Activated gamma-delta T cell (primary cell): ENCODE data around the gene SUPT20H.

Source experiments
- DNase-seq: peaks from one replicate; lab custom pipeline; 2025; lab: John Stamatoyannopoulos, UW
- total RNA-seq, 2 donors: gene quantifications; one replicate each; lab custom pipeline; 2026; lab: John Stamatoyannopoulos, UW

SUPT20H gene
- 83.3 to 91.5 reads per million in 2 donors for total RNA-seq

- peak; percentile 92 for DNase-seq
Observed at GRCh38 chr13:37058910-37059847, at the start of gene SUPT20H. TSS of gene SUPT20H (minus strand) at chr13:37059688. CDS start at chr13:37051490, 8,198 bp downstream.

GRCh38 chr13:37109051-37109678 is 49.7 kb upstream of the SUPT20H start:
- no peak for DNase-seq

DNA sequence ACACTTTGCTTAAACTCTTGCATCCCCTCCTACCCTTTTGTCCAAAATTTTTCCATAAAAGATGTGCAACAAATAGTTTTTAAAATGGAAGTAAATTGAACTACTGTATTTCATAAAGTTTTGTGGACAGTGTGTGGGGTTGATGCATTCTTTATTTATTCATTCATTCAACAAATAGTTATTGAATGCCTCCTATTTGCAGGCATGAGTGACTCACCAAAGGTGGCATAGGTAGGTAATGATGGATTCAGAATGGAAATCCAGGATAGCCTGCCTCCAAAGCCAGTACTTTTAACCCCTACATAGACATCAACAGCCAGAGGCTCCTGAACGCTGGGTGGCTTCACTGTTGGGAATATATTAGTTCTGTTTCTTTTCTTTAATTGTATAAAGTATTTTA is 48.4 kb upstream of the SUPT20H start:
- DNase-seq: no peak

DNA sequence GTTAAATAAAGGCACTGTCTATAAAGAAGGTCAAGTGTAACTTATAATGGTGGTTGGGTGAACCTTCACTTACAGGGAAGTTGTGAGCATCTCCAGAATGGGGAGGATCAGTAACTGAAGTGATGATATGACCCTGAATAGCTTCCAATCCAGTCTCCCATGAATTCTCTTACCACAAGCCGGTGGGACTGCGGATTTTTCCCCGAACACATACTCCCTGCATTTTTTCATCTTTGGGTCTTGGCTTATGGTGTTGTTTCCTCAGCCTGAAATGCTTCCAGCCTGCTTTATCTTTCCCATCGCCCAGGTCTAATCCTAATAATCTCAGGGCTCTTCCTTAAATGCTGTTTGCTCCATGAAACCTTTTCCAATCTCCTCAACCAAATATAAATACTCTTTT is 48.0 kb upstream of the SUPT20H start:
- DNase-seq: no peak

GRCh38 chr13:37106642-37107041 is 47.2 kb upstream of the SUPT20H start:
- DNase-seq: no peak

- DNase-seq: no peak
Observed at GRCh38 chr13:37105251-37105714, 45.8 kb upstream of the SUPT20H start, which contains the start of gene CSNK1A1L. TSS of gene CSNK1A1L (minus strand) at chr13:37105664. CDS start at chr13:37105256, 408 bp downstream.

DNA sequence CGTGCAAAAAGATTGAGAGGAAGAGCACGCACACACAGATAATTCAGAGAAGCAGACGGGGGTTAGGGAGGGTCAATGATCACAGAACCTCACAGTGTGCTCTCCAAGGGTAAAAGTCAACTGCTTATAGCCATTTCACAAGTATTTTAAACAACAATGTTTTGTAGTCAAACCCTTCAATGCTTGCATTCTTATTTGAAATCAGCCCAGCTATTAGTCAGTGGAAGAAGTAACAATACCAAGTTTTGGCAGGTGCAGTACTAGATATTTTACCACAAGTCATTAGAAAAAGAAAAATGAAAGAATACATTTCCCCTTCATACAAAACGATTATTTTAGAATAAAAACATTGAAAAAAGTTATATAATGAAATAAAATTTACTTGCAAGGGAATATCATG is 43.4 kb upstream of the SUPT20H start:
- no peak for DNase-seq

DNA sequence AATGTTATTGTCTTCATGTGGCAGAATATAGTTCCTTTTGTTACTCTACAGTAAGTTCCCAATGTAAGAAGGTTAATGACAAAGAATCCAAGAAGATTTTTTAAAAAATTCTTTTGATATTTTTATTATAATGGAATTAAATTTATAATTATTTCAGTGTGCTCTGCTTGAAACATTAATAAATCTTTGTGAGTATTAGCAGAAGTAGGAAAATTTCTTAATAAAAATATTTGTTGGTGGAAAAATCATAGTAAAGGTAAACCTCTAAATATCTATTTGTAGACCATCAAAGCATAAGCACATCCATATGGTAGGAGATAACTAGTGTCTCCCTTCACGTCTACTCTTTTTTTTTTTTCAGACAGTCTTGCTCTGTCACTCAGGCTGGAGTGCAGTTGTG is 41.7 kb upstream of the SUPT20H start:
- DNase-seq: no peak

- DNase-seq: no peak
Observed at GRCh38 chr13:37100731-37101130, 41.2 kb upstream of the SUPT20H start.

- DNase-seq: no peak
Observed at GRCh38 chr13:37097076-37097475, 37.6 kb upstream of the SUPT20H start.

DNA sequence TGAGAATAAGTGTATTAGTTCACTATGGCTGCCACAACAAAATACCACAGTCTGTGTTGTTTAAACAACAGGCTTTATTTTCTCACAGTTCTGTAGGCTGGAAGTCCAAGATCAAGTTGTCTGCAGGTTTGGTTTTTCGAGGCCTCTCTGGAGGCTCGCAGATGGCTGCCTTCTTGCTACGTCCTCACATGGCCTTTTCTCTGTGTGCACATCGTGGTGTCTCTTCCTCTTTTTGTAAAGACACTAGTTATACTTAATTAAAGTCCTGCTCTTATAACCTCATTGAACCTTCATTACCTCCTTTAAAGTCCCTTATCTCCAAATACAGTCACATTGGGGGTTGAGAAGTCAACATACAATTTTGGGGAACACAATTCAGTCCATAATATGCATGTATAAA is 35.4 kb upstream of the SUPT20H start:
- DNase-seq: no peak

GRCh38 chr13:37094099-37094498 is 34.6 kb upstream of the SUPT20H start:
- no peak for DNase-seq

DNA sequence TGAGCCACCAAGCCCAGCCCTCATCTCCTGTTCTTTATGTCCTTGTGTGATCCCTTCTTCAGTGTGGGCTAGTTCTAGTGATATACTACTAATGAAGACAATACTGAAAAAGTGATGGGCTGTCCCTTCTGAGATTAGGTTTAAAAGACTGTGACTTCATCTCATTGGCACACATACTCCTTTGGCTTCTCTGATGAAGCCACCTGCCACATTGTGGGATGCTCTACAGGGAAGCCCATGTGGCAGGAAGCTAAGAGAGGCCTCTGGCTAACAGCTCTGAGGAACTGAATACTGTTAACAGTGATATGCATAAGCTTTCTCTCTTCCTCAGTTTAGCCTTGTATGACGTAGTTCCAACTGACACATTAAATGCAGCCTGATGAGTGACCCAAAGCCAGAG is 32.3 kb upstream of the SUPT20H start:
- DNase-seq: no peak

DNA sequence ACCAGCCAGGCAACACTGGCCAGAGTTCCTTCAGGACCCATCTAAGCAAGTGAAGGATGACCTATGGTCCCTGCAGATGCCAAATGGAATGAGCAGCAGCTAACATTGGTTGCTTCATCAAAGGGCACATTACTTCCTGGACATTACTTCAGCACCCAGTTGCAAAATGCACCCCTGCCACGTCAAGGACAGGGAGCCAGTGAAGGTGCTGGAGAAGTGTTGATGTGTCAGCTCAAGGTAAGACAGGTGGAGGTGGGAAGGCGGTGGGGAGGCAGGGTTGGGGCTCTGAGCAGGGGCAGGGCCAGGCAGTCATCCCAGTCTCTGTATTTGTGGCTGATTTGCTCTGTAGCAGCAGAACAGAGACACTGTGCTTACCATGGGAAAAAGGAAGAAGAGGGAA is 31.4 kb upstream of the SUPT20H start:
- DNase-seq: no peak

DNA sequence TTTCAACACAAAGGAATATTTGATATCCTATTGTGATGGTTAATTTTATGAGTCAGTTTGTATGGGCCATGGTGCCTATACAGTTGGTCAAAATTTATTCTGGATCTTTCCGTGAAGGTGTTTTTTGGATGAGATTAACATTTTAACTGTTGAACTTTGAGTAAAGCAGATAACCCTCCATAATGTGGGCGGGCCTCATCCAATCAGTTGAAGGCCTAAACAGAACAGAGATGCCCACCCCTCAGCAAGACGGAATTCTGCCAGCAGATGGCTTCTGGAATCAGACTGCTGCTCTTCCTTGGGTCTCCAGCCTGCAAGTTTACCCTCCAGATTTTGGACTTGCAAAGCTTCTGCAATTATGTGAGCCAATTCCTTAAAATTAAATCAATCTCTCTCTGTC is 30.0 kb upstream of the SUPT20H start:
- DNase-seq: no peak

- no peak for DNase-seq
Observed at GRCh38 chr13:37087486-37087885, 28.0 kb upstream of the SUPT20H start.

DNA sequence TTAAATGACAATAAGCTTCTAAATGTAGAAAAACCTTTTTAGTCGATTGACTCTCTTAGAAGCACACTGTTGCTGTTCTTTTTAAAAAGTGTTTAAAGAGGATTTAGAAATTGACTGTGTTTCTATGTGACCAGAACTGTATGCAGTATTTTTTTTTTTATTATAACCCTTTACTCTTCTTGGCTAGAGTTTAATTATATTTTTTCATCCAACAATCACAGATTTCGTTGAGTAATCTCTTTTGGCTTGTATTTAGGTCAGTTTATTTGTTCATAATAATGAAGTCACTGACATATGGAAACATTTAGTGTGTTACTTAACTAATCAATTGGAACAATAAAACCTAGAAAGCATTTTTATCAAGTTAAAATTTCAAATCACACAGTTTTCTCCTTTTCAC is 26.1 kb upstream of the SUPT20H start:
- DNase-seq: no peak

- no peak for DNase-seq
Observed at GRCh38 chr13:37076818-37077217, 17.3 kb upstream of the SUPT20H start.

GRCh38 chr13:37075164-37075563 is 15.7 kb upstream of the SUPT20H start:
- DNase-seq: no peak

DNA sequence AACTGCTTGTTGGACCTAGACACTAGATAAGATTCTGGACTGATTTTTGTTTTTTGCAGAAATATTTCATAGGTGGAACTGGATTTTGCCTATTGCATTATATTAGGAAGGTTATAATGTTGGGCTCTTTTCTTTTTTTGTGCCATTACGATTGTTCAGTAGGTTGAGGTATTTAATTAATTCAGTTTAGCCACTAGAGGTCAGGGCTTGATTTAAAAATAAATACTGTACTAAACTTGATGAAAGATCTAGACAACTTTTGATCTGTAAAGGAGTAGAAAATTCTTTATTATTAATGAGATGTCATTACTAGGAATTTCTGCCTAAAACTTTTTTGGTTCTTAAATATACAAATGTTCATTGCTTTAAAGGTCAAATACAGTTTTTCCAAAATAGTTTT is 15.2 kb upstream of the SUPT20H start:
- DNase-seq: no peak

GRCh38 chr13:37072024-37072423 is 12.5 kb upstream of the SUPT20H start:
- no peak for DNase-seq

DNA sequence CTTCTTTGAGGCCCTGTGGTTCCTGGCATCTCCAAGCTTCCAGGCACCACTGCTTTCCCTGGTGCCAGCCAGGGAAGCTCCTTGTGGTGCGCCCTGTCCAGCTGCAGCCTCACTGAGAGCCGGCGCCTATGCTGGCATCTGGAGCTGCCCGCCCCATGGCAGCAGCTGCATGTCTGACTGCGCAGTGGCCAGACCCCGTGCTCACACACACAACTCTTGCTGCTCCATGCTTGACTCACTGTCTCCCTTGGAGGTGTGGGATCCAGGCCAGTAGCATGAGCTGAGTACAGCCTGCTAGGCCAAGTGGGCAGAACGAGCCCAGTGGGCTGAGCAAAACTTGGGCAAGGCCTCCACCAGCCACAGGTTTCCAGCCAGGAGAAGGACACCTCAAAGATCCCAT is 11.5 kb upstream of the SUPT20H start:
- no peak for DNase-seq

DNA sequence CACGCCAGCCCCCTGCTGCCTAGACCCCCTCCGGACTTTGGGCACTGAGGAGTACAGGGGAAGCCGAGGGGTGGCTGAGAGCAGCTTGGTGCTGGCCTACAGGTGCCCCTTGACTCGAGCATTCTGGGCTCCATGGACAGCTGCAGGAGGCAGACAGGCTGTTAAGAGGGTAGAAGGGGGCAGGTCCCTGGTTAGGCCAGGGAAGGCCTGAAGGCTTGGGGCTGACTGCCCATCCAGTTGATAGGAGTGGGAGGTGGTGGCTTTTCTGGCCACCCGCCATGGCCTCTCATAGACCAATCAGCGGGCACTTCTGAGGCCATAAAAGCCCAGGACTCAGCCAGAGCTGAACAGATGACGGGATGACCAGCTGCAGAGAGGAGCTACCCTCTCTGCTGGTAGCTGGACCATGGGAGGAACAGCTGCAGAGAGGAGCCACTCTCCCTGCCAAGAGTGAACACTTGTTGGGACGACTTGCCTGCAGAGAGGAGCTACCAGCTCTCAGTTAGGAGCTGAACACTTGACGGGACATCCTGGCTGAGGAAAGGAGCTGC is 10.7 kb upstream of the SUPT20H start:
- DNase-seq: no peak
